Tibial nerve (tissue), 4 donors: ENCODE data around the gene NATD1. TPM values are rescaled to one million over a fixed set of nuclear protein-coding genes. Genes with fewer than 3 reads are reported as not detected.

Experiments
- DNase-seq, 2 donors: peaks; one replicate each; pipeline ENCODE4 v3.0.0-alpha.2; 2019; ENCODE audit warnings: low spot score in 2 of 2
- H3K27ac ChIP-seq, 4 donors: fragments of 200-600 bp; sonication (generic) in 3 of 4; one replicate each; pipeline ENCODE4 v1.5.1; 2017 to 2019; ENCODE audit warnings: mild to moderate bottlenecking in 1 of 4
- H3K27me3 ChIP-seq, 2 donors: fragments of 200-600 bp; sonication (generic) in 1 of 2; one replicate each; pipeline versions ENCODE4 v1.5.1 to v1.6.0; 2017 to 2019
- H3K36me3 ChIP-seq, 3 donors: fragments of 200-600 bp; sonication (generic); one replicate each; pipeline ENCODE4 v1.5.1; 2018 to 2019
- H3K4me1 ChIP-seq, 4 donors: fragments of 200-600 bp; sonication (generic) in 3 of 4; one replicate each; pipeline ENCODE4 v1.5.1; 2017 to 2019
- H3K4me3 ChIP-seq, 4 donors: fragments of 200-600 bp; sonication (generic) in 3 of 4; one replicate each; pipeline ENCODE4 v1.5.1; 2017 to 2019; ENCODE audit warnings: mild to moderate bottlenecking in 1 of 4, moderate library complexity in 1 of 4
- H3K9me3 ChIP-seq, 4 donors: fragments of 200-600 bp; sonication (generic) in 3 of 4; one replicate each; pipeline ENCODE4 v1.5.1; 2017 to 2019
- EP300 ChIP-seq, 2 donors: sonication (generic); formaldehyde crosslinking; IDR thresholded peaks; one replicate each; pipeline ENCODE4 v1.6.1; 2017; ENCODE audit warnings: antibody characterized with exemption in 2 of 2, mild to moderate bottlenecking in 1 of 2
- POLR2A ChIP-seq, 2 donors: fragments of 450-650 bp; IDR thresholded peaks; one replicate each; pipeline ENCODE4 v1.6.1; 2017; ENCODE audit warnings: antibody characterized with exemption in 2 of 2, mild to moderate bottlenecking in 2 of 2, moderate library complexity in 2 of 2
- WGBS, 2 donors: methylation state at CpG; one replicate each; pipeline ENCODE4 v1.1.5; 2018; 5-methylcytosine and 5-hydroxymethylcytosine counted together
- total RNA-seq, 4 donors: library from RNA; depleted of rRNA; stranded (reverse); fragments of >200 nt; gene quantifications; one replicate each; pipeline ENCODE4 v1.1.0, GENCODE V29; 2016
- TF ChIP-seq, protein P1 (sequence below), 5 experiments: fragments of 200-600 bp in 3 of 5; fragments of 450-650 bp in 2 of 5; sonication (generic) in 3 of 5; IDR thresholded peaks; one replicate each; pipeline ENCODE4 v1.5.1; 2016 to 2019; ENCODE audit warnings: antibody characterized with exemption in 5 of 5, mild to moderate bottlenecking in 3 of 5, moderate library complexity in 2 of 5

NATD1 gene
- total RNA-seq, 4 donors from 2014 or later, result 5.7 to 12.0 (median 10.8) TPM

DNA sequence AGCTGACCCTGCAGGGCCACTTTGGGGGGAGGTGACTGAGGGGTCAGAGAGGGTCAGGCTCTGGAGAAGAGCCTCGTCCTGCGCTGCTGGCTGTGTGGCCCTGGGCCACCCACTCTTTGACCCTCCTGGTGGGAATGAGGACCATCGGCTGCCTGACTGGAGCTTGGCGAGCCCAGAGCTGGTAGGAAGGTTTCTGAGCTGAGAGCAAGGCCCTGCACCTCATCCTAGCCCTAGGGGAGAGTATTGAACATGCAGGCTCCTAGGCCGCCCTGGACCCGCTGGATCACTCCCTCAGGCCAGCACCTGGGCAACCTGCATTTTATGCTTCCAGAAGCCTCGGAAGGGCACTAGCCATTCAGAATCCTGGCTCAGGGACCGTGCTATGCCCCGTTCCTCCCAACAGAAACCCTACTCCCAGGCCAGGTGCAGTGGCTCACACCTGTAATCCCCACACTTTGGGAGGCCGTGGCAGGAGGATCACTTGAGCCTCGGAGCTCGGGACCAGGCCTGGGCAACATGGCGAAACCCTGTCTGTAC is 45.8 kb upstream of the NATD1 start:
- TF ChIP-seq EP300 (IDR thresholded peaks at IDR 0.05) (no peak), POLR2A (IDR thresholded peaks at IDR 0.05) (no peak)
- TF ChIP-seq, protein P1, sequence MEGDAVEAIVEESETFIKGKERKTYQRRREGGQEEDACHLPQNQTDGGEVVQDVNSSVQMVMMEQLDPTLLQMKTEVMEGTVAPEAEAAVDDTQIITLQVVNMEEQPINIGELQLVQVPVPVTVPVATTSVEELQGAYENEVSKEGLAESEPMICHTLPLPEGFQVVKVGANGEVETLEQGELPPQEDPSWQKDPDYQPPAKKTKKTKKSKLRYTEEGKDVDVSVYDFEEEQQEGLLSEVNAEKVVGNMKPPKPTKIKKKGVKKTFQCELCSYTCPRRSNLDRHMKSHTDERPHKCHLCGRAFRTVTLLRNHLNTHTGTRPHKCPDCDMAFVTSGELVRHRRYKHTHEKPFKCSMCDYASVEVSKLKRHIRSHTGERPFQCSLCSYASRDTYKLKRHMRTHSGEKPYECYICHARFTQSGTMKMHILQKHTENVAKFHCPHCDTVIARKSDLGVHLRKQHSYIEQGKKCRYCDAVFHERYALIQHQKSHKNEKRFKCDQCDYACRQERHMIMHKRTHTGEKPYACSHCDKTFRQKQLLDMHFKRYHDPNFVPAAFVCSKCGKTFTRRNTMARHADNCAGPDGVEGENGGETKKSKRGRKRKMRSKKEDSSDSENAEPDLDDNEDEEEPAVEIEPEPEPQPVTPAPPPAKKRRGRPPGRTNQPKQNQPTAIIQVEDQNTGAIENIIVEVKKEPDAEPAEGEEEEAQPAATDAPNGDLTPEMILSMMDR (IDR thresholded peaks at IDR 0.05), result no peak
- no peak for DNase-seq
- no peak overlapping the region for H3K4me3 ChIP-seq
- WGBS, 2 donors, result 59 to 61% methylated on average over 13 of the region's 13 CpGs
- peaks cover 0 to 61% (median 28%) of the 10 kb centered on the region in 3 donors for H3K36me3 ChIP-seq
- H3K27me3 ChIP-seq, result no peaks in the 10 kb centered on the region
- H3K4me1 ChIP-seq, result peaks cover 0 to 25% (median 0%) of the 10 kb centered on the region in 4 donors
- no peak overlapping the region for H3K27ac ChIP-seq
- no peaks in the 10 kb centered on the region for H3K9me3 ChIP-seq

DNA sequence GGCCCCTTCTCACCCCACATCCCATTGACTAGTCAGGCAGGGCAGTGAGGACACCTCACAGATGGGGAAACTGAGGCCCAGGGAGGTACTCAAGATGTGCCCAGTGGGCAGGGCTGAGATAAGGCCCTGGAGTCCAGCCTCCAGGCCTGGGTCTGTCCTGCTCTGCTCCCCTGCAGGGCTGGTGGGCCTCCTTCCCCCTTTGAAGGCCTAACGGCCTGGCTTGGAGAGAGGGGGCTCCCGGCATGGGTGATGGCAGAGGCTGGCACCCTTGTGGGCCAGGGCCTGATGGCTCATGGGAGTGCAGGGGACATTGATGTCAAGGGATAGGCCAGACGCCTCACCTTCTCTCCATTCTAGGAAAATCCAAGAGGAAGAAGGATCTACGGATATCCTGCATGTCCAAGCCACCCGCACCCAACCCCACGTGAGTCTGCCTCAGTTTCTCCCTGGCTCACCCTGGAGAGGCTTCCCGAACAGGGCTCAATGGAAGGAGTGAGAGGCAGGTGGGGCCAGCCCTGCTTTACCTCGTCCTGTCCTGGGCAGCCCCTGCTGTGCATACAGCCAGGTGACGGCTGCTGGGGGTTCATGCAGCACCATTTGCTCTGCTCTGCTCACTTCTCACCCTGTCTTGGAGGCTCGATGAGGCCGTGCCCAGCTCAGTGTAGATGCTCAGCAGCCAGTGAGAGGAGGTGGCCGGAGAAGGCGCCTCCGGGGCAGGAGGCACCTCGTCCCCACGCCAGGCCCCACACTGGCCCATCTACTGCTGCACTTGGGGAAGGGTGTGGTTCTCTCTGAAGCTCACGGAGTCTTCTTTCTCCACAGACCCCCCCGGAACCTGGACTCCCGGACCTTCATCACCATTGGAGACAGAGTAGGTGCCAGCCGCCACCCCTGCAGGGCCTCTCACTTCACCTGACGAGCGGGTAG is 45.1 kb upstream of the NATD1 start:
- Histone ChIP-seq H3K27ac (no peak overlapping the region), H3K4me1 (peaks cover 0 to 25% (median 0%) of the 10 kb centered on the region in 4 donors), H3K27me3 (no peaks in the 10 kb centered on the region), H3K9me3 (no peaks in the 10 kb centered on the region), H3K36me3 (peaks cover 0 to 53% (median 28%) of the 10 kb centered on the region in 3 donors), H3K4me3 (no peak overlapping the region)
- TF ChIP-seq, protein P1 (IDR thresholded peaks at IDR 0.05), result no peak
- TF ChIP-seq EP300 (IDR thresholded peaks at IDR 0.05), result no peak
- no peak for TF ChIP-seq POLR2A (IDR thresholded peaks at IDR 0.05)
- WGBS, 2 donors, result 77 to 82% methylated on average over 22 of the region's 22 CpGs
- DNase-seq, result no peak

DNA sequence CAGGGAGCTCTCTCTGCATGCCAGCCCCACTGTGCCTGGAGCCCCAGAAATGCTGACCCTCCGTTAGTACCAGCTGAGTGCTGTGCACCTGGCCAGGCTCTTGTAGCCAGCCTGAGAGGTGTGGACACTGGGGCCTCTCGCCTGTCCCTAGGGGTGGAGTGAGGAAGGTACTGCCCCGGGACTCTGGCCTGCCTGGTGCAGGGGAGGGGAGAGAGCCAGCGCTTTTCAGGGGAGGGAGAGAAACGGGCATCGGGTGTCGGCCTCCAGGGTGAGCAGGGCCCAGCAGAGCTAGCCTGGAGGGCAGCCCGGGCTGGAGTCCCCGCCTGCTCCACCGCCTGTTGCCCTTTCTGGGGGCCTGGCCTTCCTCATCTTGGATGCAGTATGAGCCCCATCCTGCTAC is 44.4 kb upstream of the NATD1 start:
- 62 to 72% methylated on average over 10 of the region's 10 CpGs for WGBS, 2 donors
- TF ChIP-seq, protein P1 (IDR thresholded peaks at IDR 0.05), result no peak
- no peak for TF ChIP-seq EP300 (IDR thresholded peaks at IDR 0.05)
- no peak for TF ChIP-seq POLR2A (IDR thresholded peaks at IDR 0.05)
- H3K36me3 ChIP-seq, result peaks cover 0 to 46% (median 27%) of the 10 kb centered on the region in 3 donors

DNA sequence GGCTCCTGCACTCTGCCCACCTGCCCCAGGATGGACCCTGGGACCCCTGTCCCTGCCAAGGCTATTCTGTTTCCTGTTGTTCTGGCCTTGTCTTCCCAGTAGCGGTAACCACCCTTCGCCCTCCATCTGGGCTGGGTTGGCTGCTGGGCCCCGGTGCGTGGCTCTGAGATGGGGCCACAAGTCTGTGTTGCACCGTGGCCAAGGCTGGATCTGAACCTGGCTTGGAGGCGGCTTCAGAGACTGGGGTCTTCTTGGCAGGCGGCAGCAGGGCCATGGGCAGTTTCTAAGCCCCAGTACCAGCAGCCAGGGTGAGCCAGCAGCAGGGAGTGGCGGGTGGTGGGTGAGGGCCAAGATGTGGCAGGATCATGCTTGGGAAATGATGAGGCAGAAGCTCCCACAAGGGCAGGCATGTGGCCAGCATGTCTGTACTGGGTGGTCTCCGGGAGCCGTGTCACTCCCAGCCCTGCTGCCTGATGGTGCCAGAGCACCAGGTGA is 43.9 kb upstream of the NATD1 start:
- WGBS, 2 donors, result 75 to 76% methylated on average over 10 of the region's 10 CpGs
- no peak for DNase-seq
- H3K4me3 ChIP-seq, result no peak overlapping the region
- no peaks in the 10 kb centered on the region for H3K9me3 ChIP-seq
- no peaks in the 10 kb centered on the region for H3K27me3 ChIP-seq
- no peak overlapping the region for H3K27ac ChIP-seq
- TF ChIP-seq EP300 (IDR thresholded peaks at IDR 0.05) (no peak), POLR2A (IDR thresholded peaks at IDR 0.05) (no peak)
- TF ChIP-seq, protein P1 (IDR thresholded peaks at IDR 0.05), result no peak
- H3K4me1 ChIP-seq, result peaks cover 0 to 25% (median 0%) of the 10 kb centered on the region in 4 donors
- H3K36me3 ChIP-seq, result peaks cover 0 to 44% (median 21%) of the 10 kb centered on the region in 3 donors

More for the DNA sequence above, 44.4 kb upstream of the NATD1 start:
- H3K9me3 ChIP-seq, result no peaks in the 10 kb centered on the region
- H3K4me3 ChIP-seq, result no peak overlapping the region
- no peak overlapping the region for H3K27ac ChIP-seq
- no peak for DNase-seq
- no peaks in the 10 kb centered on the region for H3K27me3 ChIP-seq
- H3K4me1 ChIP-seq, result peaks cover 0 to 25% (median 0%) of the 10 kb centered on the region in 4 donors
